HG03097 (cell line): ENCODE results near the gene MTA3.
"Not testable (repeated sequence)": the region's sequence is repeated elsewhere in the genome, so short reads cannot be mapped to it uniquely, and the experiment has no call there.

ENCODE experiments used
- ATAC-seq: cut with Tn5 transposase; IDR thresholded peaks from one replicate; pipeline ENCODE4 v1.9.1; 2021; ENCODE audit not compliant: unreplicated experiment, low FRiP score

MTA3 gene

DNA sequence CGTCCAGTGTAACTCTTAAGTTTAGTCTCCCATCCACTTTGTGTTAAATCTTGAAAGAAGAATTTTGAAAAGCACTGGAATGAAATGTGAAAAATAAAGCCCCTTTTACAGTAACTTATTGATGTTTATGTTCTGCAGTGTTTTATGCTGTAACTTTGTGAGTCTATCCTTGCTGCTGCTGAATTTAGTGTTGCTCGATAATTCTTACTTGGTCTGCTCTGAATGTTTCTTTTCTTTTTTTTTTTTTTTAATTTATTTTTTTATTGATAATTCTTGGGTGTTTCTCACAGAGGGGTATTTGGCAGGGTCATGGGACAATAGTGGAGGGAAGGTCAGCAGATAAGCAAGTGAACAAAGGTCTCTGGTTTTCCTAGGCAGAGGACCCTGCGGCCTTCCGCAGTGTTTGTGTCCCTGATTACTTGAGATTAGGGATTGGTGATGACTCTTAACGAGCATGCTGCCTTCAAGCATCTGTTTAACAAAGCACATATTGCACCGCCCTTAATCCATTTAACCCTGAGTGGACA lies 36.0 kb downstream of the MTA3 start:
- ATAC-seq: not testable (repeated sequence)

DNA sequence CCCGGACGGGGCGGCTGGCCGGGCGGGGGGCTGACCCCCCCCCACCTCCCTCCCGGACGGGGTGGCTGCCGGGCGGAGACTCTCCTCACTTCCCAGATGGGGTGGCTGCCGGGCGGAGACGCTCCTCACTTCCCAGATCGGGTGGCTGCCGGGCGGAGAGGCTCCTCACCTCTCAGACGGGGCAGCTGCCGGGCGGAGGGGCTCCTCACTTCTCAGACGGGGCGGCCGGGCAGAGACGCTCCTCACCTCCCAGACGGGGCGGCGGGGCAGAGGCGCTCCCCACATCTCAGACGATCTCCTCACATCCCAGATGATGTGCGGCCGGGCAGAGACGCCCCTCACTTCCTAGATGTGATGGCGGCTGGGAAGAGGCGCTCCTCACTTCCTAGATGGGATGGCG lies 37.7 kb downstream of the MTA3 start:
- ATAC-seq: not testable (repeated sequence)

DNA sequence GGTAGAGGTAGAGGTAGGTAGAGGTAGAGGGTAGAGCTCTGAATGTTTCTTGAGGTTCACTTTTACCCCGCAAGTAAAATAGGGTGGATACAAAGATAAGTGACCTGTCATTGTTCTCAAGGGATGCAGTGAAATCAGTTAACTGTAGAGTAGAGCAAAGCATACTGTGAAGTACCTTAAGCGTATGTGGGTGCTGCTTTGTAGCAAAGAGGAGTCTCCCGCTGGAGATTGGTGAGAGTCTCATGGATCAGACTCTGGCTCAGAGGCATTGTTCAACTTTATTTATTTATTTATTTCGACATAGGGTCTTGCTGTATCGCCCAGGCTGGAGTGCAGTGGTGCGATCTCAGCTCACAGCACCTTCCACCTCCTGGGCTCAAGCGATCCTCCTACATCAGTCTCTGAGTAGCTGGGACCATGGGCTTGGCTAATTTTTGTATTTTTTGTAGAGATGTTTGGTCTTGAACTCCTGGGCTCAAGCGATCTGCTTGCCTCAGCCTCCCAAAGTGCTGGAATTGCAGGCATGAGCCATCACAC lies 38.7 kb downstream of the MTA3 start:
- no peak for ATAC-seq

DNA sequence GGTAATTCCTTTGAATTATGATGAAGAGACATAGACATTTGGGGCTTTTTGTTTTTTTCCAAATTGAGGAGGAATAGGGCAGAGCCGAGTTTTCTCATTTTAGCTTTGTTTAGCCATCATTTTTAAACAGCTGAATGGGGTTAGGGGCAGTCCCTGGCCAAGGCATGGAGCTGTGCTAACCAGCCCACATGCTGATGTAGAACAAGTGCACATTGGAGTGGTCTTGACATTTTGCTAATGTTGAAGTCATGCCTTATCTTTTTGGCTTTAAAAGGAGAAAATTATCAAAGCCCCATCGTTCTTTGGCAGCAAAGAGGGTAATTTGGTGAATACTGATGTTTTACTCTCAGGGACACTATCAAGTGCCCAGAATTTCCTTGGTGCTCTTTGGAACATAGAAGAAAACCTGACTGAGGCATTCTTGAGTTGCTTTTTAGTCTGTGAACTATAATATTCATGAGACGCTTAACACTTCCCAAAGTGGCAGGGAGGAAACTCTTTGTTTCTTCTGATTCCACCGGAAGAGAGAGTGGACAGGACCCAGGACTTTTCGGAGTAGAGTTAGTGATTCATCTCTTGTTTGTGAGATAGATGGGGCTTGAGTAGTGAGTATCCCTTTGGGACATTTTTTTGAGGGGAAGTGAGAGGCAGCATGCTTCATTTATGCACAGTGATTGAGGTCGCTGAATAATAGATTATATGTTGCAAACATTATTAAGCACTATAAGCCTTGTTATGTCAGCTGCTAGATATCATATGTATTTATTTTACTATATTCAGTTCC lies 45.0 kb downstream of the MTA3 start:
- no peak for ATAC-seq

DNA sequence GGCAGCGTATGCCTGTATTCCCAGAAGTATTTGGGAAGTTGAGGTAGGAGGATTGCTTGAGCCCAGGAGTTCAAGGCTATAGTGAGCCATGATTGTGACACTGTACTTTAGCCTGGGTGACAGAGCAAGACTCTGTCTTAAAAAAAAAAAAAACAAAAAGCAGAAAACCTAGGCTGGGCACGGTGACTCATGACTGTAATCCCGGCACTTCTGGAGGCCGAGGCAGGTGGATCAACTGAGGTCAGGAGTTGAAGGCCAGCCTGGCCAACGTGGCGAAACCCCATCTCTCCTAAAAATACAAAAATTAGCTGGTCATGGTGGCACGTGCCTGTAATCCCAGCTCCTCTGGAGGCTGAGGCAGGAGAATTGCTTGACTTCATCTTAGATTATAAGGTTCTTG lies 46.4 kb downstream of the MTA3 start:
- ATAC-seq: no peak

DNA sequence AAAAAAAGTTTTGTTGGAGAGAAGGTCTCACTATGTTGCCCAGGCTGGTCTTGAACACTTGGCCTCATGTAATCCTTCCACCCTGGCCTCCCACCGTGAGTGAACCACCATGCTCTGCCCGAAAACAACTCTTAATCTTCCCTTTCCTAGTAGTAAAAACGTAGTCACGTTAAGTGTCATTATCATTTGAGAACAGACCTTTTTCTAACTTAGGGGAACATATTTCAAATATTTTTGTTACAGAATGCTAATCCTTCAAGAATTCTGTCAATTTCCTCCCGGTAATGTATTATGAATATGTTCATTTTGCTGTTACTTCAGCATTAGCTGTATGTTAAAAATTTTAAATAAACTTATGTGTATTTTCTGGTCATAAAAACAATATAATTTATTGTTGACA lies 49.7 kb downstream of the MTA3 start:
- no peak for ATAC-seq

DNA sequence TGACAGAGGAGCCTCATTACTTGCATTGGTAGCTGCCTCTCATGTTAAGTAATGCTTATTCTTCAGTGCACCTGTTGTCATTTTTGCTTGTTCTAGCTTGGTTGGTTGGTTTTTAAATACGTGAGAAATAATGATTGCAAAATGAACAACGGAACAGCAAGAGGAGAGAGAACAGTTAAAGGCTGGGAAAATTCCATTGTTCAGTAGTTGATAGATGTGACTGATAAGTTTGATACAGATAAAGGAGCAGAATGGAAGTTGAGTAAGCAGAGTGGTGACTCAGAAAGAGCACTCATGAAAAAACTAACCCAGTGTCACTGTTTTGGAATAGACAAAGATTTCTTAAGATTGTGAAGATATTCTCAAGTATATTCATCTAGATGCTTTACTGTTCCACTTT lies 50.5 kb downstream of the MTA3 start:
- no peak for ATAC-seq

DNA sequence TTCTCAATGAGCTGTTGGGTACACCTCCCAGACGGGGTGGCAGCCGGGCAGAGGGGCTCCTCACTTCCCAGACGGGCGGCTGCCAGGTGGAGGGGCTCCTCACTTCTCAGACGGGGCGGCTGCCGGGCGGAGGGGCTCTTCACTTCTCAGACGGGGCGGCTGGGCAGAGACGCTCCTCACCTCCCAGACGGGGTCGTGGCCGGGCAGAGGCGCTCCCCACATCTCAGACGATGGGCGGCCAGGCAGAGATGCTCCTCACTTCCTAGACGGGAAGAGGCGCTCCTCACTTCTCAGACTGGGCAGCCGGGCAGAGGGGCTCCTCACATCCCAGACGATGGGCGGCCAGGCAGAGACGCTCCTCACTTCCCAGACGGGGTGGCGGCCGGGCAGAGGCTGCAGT lies 53.2 kb downstream of the MTA3 start:
- not testable (repeated sequence) for ATAC-seq

DNA sequence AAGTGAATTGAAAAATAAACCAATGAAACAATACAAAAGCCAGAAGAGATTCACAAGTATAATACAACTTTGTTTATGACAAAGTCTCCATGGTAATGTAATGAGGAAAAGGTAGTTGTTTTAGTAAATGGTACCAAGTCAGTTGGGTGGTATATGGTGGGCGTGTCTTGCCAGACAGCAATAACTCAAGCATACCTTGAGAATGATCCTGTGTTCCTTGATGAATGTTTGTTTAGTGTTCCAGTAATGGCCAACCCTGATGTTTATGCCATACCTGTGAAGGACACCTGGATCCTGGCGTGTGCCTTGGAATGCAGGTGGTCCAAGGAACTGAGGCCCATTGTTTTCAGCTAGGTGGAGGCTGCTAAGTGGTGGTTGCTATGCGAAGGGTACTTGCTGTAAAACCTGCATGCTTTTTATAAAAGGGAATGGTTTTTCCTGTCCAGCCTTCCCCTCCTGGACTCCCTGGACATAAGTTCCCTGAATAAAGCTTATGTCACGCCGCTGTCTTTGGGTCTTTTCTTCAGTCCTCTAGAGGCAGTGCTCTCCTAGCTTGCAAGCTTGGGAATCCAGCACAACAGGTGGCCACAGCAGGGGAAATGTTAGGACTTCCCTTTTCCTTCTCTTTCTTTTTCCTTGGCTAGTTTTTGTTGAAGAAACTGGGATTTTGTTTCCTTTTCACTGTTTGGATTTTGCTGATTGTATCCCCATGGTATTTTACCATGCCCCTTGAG lies 54.7 kb downstream of the MTA3 start:
- ATAC-seq: no peak

DNA sequence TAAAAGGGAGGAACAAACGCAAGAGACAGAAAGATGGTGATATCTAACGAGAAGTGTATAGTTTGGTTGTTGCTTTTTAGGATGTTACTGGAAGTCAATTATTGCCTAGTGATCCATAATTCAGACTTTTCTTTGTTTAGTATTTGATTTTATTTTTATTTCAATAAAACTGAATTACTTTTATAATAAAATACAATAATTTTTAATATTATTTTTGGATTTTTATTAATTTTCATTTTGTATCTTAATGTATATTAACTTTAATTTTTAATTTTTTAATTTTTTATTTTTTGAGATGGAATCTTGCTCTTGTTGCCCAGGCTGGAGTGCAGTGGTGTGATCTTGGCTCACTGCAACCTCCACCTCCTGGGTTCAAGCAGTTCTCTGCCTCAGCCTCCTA lies 55.6 kb downstream of the MTA3 start:
- no peak for ATAC-seq

DNA sequence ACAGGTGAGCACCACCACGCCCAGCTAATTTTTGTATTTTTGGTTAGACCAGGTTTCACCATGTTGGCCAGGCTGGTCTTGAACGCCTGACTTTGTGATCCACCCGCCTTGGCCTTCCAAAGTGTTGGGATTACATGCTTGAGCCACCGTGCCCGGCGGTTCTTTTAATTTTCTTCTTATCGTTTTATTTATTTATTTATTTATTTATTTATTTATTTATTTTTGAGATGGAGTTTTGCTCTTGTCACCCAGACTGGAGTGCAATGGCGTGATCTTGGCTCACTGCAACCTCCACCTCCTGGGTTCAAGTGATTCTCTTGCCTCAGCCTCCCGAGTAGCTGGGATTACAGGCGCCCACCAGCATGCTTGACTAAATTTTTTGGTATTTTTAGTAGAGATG lies 59.6 kb downstream of the MTA3 start:
- ATAC-seq: not testable (repeated sequence)

DNA sequence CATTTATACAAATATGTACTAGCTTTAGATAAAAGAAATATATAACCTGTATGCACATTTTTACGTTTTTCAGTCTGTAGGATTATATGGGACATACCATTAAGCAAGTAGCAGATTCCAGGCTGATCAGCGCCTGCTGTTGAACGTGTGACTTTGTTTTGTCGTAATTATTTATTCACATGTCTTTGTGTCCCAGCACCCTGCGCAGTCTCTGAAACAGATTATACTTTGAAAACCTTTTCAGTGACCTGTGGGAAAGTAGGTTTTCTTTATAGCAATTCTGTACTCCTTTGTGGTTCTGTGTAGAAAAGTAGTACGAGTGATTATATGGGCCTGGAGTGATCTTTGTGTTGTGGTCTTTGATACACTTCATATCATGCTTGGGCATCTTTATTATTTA lies 68.5 kb downstream of the MTA3 start:
- ATAC-seq: no peak

DNA sequence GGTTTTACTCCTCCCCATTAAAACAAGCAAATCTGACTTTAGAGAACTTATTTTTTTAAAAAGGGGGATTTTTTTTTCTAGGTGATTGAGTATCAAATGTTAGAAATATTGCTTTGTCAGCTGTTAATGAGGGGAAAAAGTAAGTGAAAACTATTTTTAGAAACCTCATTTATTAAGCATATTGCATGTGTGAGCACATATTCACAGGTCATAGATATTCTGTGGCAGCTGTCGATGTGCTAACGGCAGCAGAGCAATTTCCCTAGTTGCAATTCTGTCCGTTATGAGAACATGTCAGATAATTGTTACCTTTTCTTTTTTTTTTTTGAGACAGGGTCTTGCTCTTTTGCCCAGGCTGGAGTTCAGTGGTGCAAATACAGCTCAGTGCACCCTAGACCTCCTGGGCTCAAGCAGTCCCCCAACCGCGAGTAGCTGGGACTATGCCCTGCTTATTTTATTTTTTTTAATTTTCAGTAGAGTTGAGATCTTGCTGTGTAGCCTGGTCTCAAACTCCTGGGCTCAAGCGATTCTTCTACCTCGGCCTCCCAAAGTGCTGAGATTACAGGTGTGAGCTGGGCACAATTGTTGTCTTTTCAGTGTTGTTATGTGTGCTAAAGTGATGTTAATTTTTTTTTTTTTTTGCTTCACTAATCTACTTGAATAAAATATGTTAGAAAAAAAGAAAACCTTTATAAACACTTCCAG lies 69.8 kb downstream of the MTA3 start:
- no peak for ATAC-seq

DNA sequence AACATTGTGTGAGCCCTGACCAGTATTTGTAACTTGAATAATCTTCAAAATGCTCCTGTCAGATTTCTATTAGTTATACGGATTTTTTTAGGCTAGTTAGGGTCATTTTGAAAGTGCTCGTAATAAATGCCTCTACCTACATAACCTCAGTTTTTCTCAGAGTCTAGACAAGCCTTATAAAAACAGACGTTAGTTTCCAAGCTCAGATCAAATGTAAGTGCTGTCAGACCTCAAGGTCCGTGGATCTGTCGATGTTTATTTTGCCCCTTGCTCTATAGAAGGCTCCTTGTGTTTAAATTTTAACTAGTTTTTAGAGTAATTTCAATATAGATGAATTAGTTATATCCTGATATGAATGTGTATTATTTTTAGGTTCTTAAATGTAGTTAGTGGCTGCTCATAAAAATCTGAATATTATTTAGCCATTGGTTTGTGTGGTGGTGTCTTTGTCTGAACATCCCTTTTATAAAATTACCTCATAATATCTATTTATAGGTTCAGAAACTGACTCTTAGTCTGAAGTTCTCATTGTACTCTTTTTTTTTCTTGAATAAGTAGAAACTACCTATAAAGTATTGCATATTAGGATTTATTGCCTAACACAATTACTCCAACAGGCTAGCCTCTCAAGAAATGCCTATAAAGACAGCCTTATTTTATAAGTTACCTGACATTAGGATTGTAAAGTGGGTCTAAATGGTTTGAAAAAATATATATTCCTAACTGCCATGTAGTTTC lies 71.1 kb downstream of the MTA3 start:
- ATAC-seq: no peak

DNA sequence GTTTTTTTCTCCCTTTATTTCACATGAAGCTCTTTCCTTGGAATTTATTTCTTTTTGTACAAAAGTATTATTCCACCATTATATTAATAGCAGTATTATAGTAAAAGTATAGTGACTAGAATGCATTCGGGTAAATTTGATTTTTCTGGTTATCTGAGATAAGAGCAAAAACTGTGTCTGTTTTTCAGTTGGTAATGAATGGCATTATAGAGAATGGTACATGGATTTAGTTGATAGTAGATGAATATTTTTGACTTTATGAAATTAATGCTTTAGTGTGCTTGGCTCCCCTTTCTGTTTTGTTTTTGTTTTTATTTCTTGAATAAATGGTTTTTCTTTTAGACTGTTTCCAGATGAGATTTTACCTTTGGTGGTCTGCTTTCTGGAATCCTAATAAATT lies 71.8 kb downstream of the MTA3 start:
- ATAC-seq: no peak

DNA sequence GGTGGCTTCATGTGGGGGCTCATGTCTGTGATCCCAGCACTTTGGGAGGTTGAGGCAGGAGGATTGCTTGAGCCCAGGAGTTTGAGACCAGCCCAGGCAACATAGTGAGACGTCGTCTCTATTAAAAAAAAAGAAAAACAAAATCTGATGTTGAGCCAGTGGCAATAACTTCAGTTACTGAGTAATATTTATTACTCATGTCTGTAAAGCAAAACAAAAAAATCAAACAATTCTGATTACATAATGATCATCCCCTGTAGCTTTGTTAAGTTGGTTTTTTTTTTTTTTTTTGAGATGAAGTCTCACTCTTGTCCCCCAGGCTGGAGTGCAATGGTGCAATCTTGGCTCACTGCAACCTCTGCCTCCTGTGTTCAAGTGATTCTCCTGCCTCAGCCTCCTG lies 73.9 kb downstream of the MTA3 start:
- not testable (repeated sequence) for ATAC-seq

DNA sequence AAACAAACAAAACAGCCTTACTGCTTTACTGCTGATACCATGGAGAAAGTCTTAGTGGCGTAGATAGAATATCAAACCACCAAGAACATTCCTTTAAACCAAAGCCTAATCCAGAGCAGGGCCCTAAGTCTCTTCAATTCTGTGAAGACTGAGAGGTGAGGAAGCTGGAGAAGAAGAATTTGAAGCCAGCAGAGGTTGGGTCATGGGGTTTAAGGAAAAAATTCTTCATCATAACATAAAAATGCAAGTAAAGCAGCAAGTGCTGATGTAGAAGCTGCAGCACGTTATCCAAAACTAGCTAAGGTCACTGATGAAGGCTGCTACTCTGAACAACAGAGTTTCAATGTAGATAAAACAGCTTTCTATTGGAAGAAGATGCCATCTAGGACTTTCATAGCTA lies 77.1 kb downstream of the MTA3 start:
- no peak for ATAC-seq

DNA sequence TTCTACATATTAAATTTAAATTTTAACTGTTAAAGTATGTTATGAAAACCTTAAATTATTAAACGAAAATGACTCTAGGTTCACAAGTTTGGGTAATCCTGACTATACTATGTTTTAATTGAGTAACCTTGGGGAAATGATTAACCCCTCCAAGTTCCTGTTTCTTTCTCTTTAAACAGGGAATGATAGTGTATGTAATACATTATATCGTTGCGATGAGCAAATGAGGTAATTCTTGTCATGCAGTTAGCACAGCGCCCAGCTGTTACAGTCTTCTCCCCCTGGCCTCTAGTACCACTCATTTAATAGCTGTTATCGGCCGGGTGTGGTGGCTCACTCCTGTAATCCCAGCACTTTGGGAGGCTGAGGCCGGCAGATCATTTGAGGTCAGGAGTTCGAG lies 80.4 kb downstream of the MTA3 start:
- no peak for ATAC-seq

DNA sequence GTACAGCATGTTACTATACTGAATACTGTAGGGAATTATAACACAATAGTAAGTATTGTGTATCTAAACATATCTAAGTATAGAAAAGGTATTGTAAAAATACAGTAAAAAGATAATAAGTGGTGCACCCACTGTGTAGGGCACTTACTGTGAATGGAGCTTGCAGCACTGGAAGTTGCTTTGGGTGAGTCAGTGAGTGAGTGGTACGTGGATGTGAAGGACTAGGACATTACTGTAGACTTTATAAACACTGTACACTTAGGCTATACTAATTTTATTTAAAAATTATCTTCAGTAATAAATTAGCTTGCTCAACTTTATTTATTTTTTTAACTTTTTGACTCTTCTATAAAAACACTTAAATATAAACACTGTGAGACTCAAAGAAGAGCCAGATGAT lies 82.6 kb downstream of the MTA3 start:
- ATAC-seq: no peak

DNA sequence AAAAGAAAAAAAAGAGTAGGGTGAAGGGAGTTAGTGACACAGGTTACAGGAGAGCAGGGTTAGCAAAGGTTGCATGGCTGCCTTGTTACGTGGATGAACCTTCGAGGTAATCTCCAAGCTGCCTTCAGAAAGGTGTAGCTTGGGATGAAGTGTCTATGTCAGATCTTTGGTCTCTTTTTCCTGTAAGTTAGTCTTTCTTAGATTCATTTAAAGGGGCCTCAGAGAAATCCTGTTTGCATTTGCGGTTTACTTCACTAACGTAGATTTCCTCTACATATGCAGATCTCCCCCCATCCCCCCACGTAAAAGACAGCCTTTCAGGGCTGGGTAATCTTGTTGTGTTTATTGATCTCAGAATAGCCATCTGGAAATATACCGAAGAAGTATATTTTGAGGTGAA lies 83.7 kb downstream of the MTA3 start:
- ATAC-seq: no peak
